Liver (tissue), 9 donors: ENCODE data around the gene HOXB5. TPM values are rescaled to one million over a fixed set of nuclear protein-coding genes. Genes with fewer than 3 reads are reported as not detected.
A peak's percentile ranks its signal among the peaks of the same experiment; 100 is the strongest.

Experiments
- DNase-seq: peaks from one replicate; pipeline ENCODE4 v3.0.0-alpha.2; 2017; ENCODE audit warnings: low spot score
- H3K27ac ChIP-seq, 2 donors: one replicate each; pipeline ENCODE4 v1.7.0; 2013; ENCODE audit warnings: inconsistent platforms in 2 of 2, low read length in 2 of 2, control low read depth in 1 of 2, low read depth in 1 of 2, mild to moderate bottlenecking in 1 of 2
- H3K27me3 ChIP-seq, 4 donors: one replicate each; pipeline versions ENCODE4 v1.6.1 to v1.7.0; 2013; ENCODE audit warnings: low read length in 3 of 4, inconsistent platforms in 1 of 4, mild to moderate bottlenecking in 1 of 4, moderate library complexity in 1 of 4; ENCODE audit not compliant: control insufficient read depth in 4 of 4, insufficient read depth in 4 of 4
- H3K36me3 ChIP-seq, 4 donors: one replicate each; pipeline versions ENCODE4 v1.6.1 to v1.7.0; 2013; ENCODE audit warnings: low read length in 3 of 4, mild to moderate bottlenecking in 3 of 4, low read depth in 1 of 4, moderate library complexity in 1 of 4; ENCODE audit not compliant: control insufficient read depth in 4 of 4, insufficient read depth in 3 of 4
- H3K4me1 ChIP-seq, 4 donors: one replicate each; pipeline versions ENCODE4 v1.6.1 to v1.7.0; 2013; ENCODE audit warnings: low read length in 3 of 4, mild to moderate bottlenecking in 3 of 4, moderate library complexity in 1 of 4; ENCODE audit not compliant: control insufficient read depth in 4 of 4, insufficient read depth in 4 of 4
- H3K4me3 ChIP-seq, 3 donors: one replicate each; pipeline versions ENCODE4 v1.6.1 to v1.7.0; 2013; ENCODE audit warnings: low read length in 3 of 3, control low read depth in 1 of 3, low read depth in 1 of 3, mild to moderate bottlenecking in 1 of 3
- H3K9ac ChIP-seq, 2 donors: one replicate each; pipeline ENCODE4 v1.7.0; 2013; ENCODE audit warnings: low read length in 2 of 2, mild to moderate bottlenecking in 2 of 2, moderate library complexity in 2 of 2, control low read depth in 1 of 2, low read depth in 1 of 2
- H3K9me3 ChIP-seq, 4 donors: one replicate each; pipeline versions ENCODE4 v1.6.1 to v1.7.0; 2013; ENCODE audit warnings: low read length in 3 of 4; ENCODE audit not compliant: control insufficient read depth in 4 of 4
- CTCF ChIP-seq: fragments of 150-350 bp; IDR thresholded peaks from 2 replicates; pipeline ENCODE4 v1.5.1; 2017; ENCODE audit warnings: improper control_type of control experiment, low read depth, low read length; ENCODE audit not compliant: missing input control
- EGR1 ChIP-seq, 2 donors: IDR thresholded peaks; 2 replicates each; pipeline ENCODE4 v1.6.1; 2016 to 2018; ENCODE audit warnings: antibody characterized with exemption in 2 of 2, low read depth in 2 of 2
- FOXA1 ChIP-seq: IDR thresholded peaks from 2 replicates; pipeline ENCODE4 v1.6.1; 2016; ENCODE audit warnings: antibody characterized with exemption
- FOXA2 ChIP-seq: IDR thresholded peaks from 2 replicates; pipeline ENCODE4 v1.6.1; 2016; ENCODE audit warnings: antibody characterized with exemption
- GABPA ChIP-seq, 2 donors: IDR thresholded peaks in 1 of 2; conservative IDR thresholded peaks in 1 of 2; 2 replicates each; pipeline ENCODE4 v1.6.1; 2016; ENCODE audit warnings: antibody characterized with exemption in 2 of 2, mild to moderate bottlenecking in 1 of 2, moderate library complexity in 1 of 2
- HNF4A ChIP-seq, 2 donors: conservative IDR thresholded peaks; 2 replicates each; pipeline ENCODE4 v1.6.1; 2016; ENCODE audit warnings: antibody characterized with exemption in 2 of 2, mild to moderate bottlenecking in 2 of 2
- HNF4G ChIP-seq: IDR thresholded peaks from 2 replicates; pipeline ENCODE4 v1.6.1; 2016; ENCODE audit warnings: antibody characterized with exemption
- JUND ChIP-seq, 2 donors: IDR thresholded peaks; 2 replicates each; pipeline ENCODE4 v1.6.1; 2016; ENCODE audit warnings: antibody characterized with exemption in 2 of 2
- NR2F2 ChIP-seq: IDR thresholded peaks from 2 replicates; pipeline ENCODE4 v1.6.1; 2016; ENCODE audit warnings: antibody characterized with exemption
- RAD21 ChIP-seq, 2 donors: IDR thresholded peaks; 2 replicates each; pipeline ENCODE4 v1.6.1; 2016; ENCODE audit warnings: antibody characterized with exemption in 2 of 2, mild to moderate bottlenecking in 2 of 2
- REST ChIP-seq: IDR thresholded peaks from 2 replicates; pipeline ENCODE4 v1.6.1; 2016; ENCODE audit warnings: antibody characterized with exemption, mild to moderate bottlenecking
- SP1 ChIP-seq: IDR thresholded peaks from 2 replicates; pipeline ENCODE4 v1.6.1; 2018; ENCODE audit warnings: antibody characterized with exemption, mild to moderate bottlenecking
- TAF1 ChIP-seq: conservative IDR thresholded peaks from 2 replicates; pipeline ENCODE4 v1.6.1; 2016; ENCODE audit warnings: antibody characterized with exemption, mild to moderate bottlenecking
- WGBS: extraction: QIAGEN DNeasy Blood & Tissue Kit; methylation state at CpG from one replicate; pipeline ENCODE4 v1.1.7; 2013; 5-methylcytosine and 5-hydroxymethylcytosine counted together
- polyA plus RNA-seq, 2 donors: library from polyadenylated mRNA; stranded (reverse) in 1 of 2; unstranded in 1 of 2; fragments of 200-250 nt in 1 of 2; fragments of >200 nt in 1 of 2; fragmentation: Nextera tagmentation in 1 of 2; extraction: Ambion mirVana in 1 of 2; gene quantifications; one replicate each; pipeline versions ENCODE4 v1.2.1 to v1.2.3, GENCODE V29; 2013 to 2015
- total RNA-seq, 2 donors: library from RNA; depleted of rRNA; stranded (reverse); fragments of >200 nt; gene quantifications; one replicate each; pipeline ENCODE4 v1.2.3, GENCODE V29; 2014
- TF ChIP-seq, protein P1 (sequence below): IDR thresholded peaks from 2 replicates; pipeline ENCODE4 v1.6.1; 2016; ENCODE audit warnings: antibody characterized with exemption
- TF ChIP-seq, protein P2 (sequence below): IDR thresholded peaks from 2 replicates; pipeline ENCODE4 v1.6.1; 2016; ENCODE audit warnings: antibody characterized with exemption
- TF ChIP-seq, protein P3 (sequence below): IDR thresholded peaks from 2 replicates; pipeline ENCODE4 v1.6.1; 2016; ENCODE audit warnings: antibody characterized with exemption
- donor health status: healthy.
- donor health status: healthy.
- donor health status: healthy.
- donor health status: healthy.
- donor health status: healthy.

HOXB5 gene
- total and polyA plus RNA-seq, 4 donors = 0.08 to 0.38 (median 0.36) TPM; not detected in 1

GRCh38 chr17:48542114-48542656, 51.4 kb downstream of the HOXB5 start:
- no peaks in the 10 kb centered on the region for H3K9me3 ChIP-seq
- no peaks in the 10 kb centered on the region for H3K36me3 ChIP-seq
- peaks cover 2 to 14% (median 3%) of the 10 kb centered on the region in 4 donors for H3K27me3 ChIP-seq
- peak; percentile 58 for DNase-seq
- peak overlapping the region; percentile 72 to 81 for H3K27ac ChIP-seq
- WGBS = 16% methylated on average over 27 of the region's 27 CpGs
- peak overlapping the region in 2 of 3 donors; percentile 8 to 18 for H3K4me3 ChIP-seq
- TF ChIP-seq FOXA1 (no peak), HNF4G (no peak), NR2F2 (no peak), CTCF (no peak), TAF1 (no peak), JUND (IDR thresholded peaks at IDR 0.05) (no peak), GABPA (IDR thresholded peaks at IDR 0.05 in 1 of 2, conservative IDR thresholded peaks at IDR 0.05 in 1 of 2) (no peak), RAD21 (IDR thresholded peaks at IDR 0.05) (no peak), FOXA2 (no peak), EGR1 (IDR thresholded peaks at IDR 0.05; ENCODE audit: low read depth in 2 of 2) (no peak), HNF4A (conservative IDR thresholded peaks at IDR 0.05) (no peak), REST (no peak), SP1 (no peak)
- TF ChIP-seq, protein P1, sequence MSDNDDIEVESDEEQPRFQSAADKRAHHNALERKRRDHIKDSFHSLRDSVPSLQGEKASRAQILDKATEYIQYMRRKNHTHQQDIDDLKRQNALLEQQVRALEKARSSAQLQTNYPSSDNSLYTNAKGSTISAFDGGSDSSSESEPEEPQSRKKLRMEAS = no peak
- TF ChIP-seq, protein P2, sequence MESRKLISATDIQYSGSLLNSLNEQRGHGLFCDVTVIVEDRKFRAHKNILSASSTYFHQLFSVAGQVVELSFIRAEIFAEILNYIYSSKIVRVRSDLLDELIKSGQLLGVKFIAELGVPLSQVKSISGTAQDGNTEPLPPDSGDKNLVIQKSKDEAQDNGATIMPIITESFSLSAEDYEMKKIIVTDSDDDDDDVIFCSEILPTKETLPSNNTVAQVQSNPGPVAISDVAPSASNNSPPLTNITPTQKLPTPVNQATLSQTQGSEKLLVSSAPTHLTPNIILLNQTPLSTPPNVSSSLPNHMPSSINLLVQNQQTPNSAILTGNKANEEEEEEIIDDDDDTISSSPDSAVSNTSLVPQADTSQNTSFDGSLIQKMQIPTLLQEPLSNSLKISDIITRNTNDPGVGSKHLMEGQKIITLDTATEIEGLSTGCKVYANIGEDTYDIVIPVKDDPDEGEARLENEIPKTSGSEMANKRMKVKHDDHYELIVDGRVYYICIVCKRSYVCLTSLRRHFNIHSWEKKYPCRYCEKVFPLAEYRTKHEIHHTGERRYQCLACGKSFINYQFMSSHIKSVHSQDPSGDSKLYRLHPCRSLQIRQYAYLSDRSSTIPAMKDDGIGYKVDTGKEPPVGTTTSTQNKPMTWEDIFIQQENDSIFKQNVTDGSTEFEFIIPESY = no peak
- TF ChIP-seq, protein P3, sequence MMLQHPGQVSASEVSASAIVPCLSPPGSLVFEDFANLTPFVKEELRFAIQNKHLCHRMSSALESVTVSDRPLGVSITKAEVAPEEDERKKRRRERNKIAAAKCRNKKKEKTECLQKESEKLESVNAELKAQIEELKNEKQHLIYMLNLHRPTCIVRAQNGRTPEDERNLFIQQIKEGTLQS = no peak
- peaks cover 0 to 9% (median 3%) of the 10 kb centered on the region in 4 donors for H3K4me1 ChIP-seq
- H3K9ac ChIP-seq = peak overlapping the region in 1 of 2 donors; percentile 58
